DOHH2 (cell line): ENCODE results near the gene NRXN3.

ENCODE experiments used
- H3F3A ChIP-seq: fragments of 200-600 bp; sonication (generic), shearing (Covaris generic); 2 replicates; pipeline ENCODE4 v1.6.0; 2016; ENCODE audit warnings: antibody characterized with exemption, mild to moderate bottlenecking; ENCODE audit not compliant: control insufficient read depth, insufficient read depth
- H3K27ac ChIP-seq: fragments of 200-600 bp; sonication (generic); 2 replicates; pipeline ENCODE4 v1.5.1; 2014; ENCODE audit warnings: low read depth, mild to moderate bottlenecking, low read length, moderate library complexity
- H3K27me3 ChIP-seq: fragments of 200-600 bp; sonication (generic); 2 replicates; pipeline ENCODE4 v1.6.1; 2014; ENCODE audit warnings: mild to moderate bottlenecking, low read length, mixed read lengths; ENCODE audit not compliant: control insufficient read depth
- H3K36me3 ChIP-seq: fragments of 200-600 bp; sonication (generic); 2 replicates; pipeline ENCODE4 v1.6.1; 2014; ENCODE audit warnings: mild to moderate bottlenecking, low read length, moderate library complexity, mixed read lengths; ENCODE audit not compliant: control insufficient read depth
- H3K4me1 ChIP-seq: fragments of 200-600 bp; sonication (generic); 2 replicates; pipeline ENCODE4 v1.6.1; 2014; ENCODE audit warnings: mild to moderate bottlenecking, low read length, mixed read lengths; ENCODE audit not compliant: control insufficient read depth
- H3K4me2 ChIP-seq: fragments of 200-600 bp; sonication (generic); 2 replicates; pipeline ENCODE4 v1.6.0; 2014; ENCODE audit warnings: mild to moderate bottlenecking, low read length, moderate library complexity
- H3K4me3 ChIP-seq: fragments of 200-600 bp; sonication (generic); 2 replicates; pipeline ENCODE4 v1.5.1; 2014; ENCODE audit warnings: mild to moderate bottlenecking, low read length, mixed read lengths
- H3K79me2 ChIP-seq: fragments of 200-600 bp; sonication (generic); 2 replicates; pipeline ENCODE4 v1.6.1; 2014; ENCODE audit warnings: mild to moderate bottlenecking, low read length, mixed read lengths; ENCODE audit not compliant: control insufficient read depth
- H3K9me2 ChIP-seq: fragments of 200-600 bp; sonication (generic); replicated peaks from 2 replicates; pipeline ENCODE4 v1.6.1; 2014; ENCODE audit warnings: mild to moderate bottlenecking, low read length, mixed read lengths; ENCODE audit not compliant: control insufficient read depth
- H3K9me3 ChIP-seq: fragments of 200-600 bp; sonication (generic); 2 replicates; pipeline ENCODE4 v1.6.1; 2014; ENCODE audit warnings: antibody characterized with exemption, low read length, mixed read lengths; ENCODE audit not compliant: control insufficient read depth, insufficient read depth
- H4K20me1 ChIP-seq: fragments of 200-600 bp; sonication (generic); 2 replicates; pipeline ENCODE4 v1.6.0; 2014; ENCODE audit warnings: low read depth, mild to moderate bottlenecking, antibody characterized with exemption, low read length, moderate library complexity; ENCODE audit not compliant: control insufficient read depth, insufficient read depth
- EZH2phosphoT487 ChIP-seq: fragments of 200-600 bp; sonication (generic); IDR thresholded peaks from 2 replicates; pipeline ENCODE4 v1.6.1; 2017; ENCODE audit warnings: borderline replicate concordance, mild to moderate bottlenecking, antibody characterized with exemption, low read length, moderate library complexity, mixed read lengths
- TF ChIP-seq, protein P1 (sequence below): fragments of 200-600 bp; sonication (generic); IDR thresholded peaks from one replicate; pipeline ENCODE4 v1.5.1; 2014; ENCODE audit warnings: antibody characterized with exemption, mild to moderate bottlenecking, low read depth, low read length; ENCODE audit not compliant: poor library complexity, severe bottlenecking

The NRXN3 gene

GRCh38 chr14:78985668-78986381 is 815.7 kb downstream of the NRXN3 start:
- Histone ChIP-seq H3F3A (no peaks in the 10 kb centered on the region), H3K4me2 (no peak overlapping the region), H3K9me2 (no peaks in the 10 kb centered on the region), H3K79me2 (no peaks in the 10 kb centered on the region), H4K20me1 (no peaks in the 10 kb centered on the region), H3K36me3 (no peaks in the 10 kb centered on the region), H3K4me3 (no peak overlapping the region), H3K9me3 (no peaks in the 10 kb centered on the region), H3K27ac (no peak overlapping the region), H3K4me1 (no peaks in the 10 kb centered on the region), H3K27me3 (no peaks in the 10 kb centered on the region)
- TF ChIP-seq, protein P1, sequence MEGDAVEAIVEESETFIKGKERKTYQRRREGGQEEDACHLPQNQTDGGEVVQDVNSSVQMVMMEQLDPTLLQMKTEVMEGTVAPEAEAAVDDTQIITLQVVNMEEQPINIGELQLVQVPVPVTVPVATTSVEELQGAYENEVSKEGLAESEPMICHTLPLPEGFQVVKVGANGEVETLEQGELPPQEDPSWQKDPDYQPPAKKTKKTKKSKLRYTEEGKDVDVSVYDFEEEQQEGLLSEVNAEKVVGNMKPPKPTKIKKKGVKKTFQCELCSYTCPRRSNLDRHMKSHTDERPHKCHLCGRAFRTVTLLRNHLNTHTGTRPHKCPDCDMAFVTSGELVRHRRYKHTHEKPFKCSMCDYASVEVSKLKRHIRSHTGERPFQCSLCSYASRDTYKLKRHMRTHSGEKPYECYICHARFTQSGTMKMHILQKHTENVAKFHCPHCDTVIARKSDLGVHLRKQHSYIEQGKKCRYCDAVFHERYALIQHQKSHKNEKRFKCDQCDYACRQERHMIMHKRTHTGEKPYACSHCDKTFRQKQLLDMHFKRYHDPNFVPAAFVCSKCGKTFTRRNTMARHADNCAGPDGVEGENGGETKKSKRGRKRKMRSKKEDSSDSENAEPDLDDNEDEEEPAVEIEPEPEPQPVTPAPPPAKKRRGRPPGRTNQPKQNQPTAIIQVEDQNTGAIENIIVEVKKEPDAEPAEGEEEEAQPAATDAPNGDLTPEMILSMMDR, result no peak
- no peak for TF ChIP-seq EZH2phosphoT487

DNA sequence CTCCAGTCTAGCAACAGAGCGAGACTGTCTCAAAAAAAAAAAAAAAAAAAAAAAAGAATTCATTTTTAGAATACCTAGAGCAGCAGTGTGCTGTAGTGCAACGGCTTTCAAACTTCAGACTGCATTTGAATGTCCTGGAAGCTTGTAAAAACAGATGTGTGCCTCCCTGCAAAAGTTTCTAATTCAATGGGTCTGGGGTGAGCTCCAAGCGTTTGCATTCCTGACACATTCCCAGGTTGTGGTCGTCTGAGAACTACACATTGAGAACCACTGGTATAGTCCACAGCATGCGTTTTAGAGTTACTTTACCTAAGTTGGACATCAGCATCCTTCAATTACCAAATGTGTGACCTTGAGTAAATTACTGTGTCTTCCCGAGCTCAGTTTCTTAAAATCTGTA is 816.8 kb downstream of the NRXN3 start:
- H3K27ac ChIP-seq, result no peak overlapping the region
- no peaks in the 10 kb centered on the region for H3K9me2 ChIP-seq
- no peak overlapping the region for H3K4me3 ChIP-seq
- H3K36me3 ChIP-seq, result no peaks in the 10 kb centered on the region
- no peaks in the 10 kb centered on the region for H3K79me2 ChIP-seq
- H3F3A ChIP-seq, result no peaks in the 10 kb centered on the region
- no peaks in the 10 kb centered on the region for H4K20me1 ChIP-seq
- no peaks in the 10 kb centered on the region for H3K4me1 ChIP-seq
- no peak overlapping the region for H3K4me2 ChIP-seq
- TF ChIP-seq, protein P1, result no peak
- TF ChIP-seq EZH2phosphoT487, result no peak
- H3K9me3 ChIP-seq, result no peaks in the 10 kb centered on the region
- H3K27me3 ChIP-seq, result no peaks in the 10 kb centered on the region

- no peaks in the 10 kb centered on the region for H3K27me3 ChIP-seq
- no peaks in the 10 kb centered on the region for H3K9me2 ChIP-seq
- no peak overlapping the region for H3K4me3 ChIP-seq
- no peak overlapping the region for H3K4me2 ChIP-seq
- no peaks in the 10 kb centered on the region for H3F3A ChIP-seq
- no peaks in the 10 kb centered on the region for H3K36me3 ChIP-seq
- TF ChIP-seq, protein P1, result no peak
- no peak for TF ChIP-seq EZH2phosphoT487
- no peak overlapping the region for H3K27ac ChIP-seq
- no peaks in the 10 kb centered on the region for H3K4me1 ChIP-seq
- H4K20me1 ChIP-seq, result no peaks in the 10 kb centered on the region
- no peaks in the 10 kb centered on the region for H3K79me2 ChIP-seq
- H3K9me3 ChIP-seq, result no peaks in the 10 kb centered on the region
Measured at GRCh38 chr14:78989221-78989620, 819.0 kb downstream of the NRXN3 start.
